Measurements from ENCODE around the gene STX16. TPM values are rescaled to one million over a fixed set of nuclear protein-coding genes. Genes with fewer than 3 reads are reported as not detected.

The STX16 gene
- total and polyA plus RNA-seq, 2 of the 13 experiments (the other 11 are each of a cell fraction or from before 2014, with no cell fraction given), result 28.0 to 72.7 TPM

DNA sequence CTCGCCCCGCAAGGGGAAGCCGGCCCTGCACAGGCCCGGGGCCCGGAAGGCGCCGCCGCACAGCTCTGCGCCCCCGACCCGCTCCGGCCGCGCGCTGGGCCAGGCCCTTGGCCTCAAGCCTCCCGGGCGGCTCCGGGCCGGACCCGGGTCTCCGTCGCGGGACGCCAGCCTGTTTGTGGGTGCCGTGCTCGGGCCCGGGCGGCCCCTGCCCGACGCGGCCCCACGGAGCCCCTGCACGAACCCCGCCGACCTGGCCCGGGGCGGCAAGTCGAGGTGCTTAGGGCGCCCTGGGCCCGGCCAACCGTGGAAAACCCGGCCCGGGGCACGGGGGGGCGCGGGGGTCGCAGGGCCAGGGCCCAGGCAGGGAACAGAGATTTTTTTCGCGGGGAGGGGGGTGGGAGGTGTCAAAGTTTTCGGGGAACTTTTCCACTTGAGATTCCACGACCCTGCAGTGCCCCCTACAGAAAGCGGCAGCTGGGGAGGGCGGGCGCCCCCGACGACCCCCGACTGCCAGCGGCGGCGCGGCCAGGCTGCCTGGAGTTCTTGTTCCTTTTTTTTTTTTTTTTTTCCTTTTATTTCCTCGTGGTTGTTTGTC lies 805 bp upstream of the STX16 start:
- CTCF ChIA-PET (ENCODE audit: low intra/inter-chr PET ratio, low total read pairs), result interaction anchor here (1.0 kb wide), 1 partner anchor 15 kb away, joined by 3 read pairs; no protein-coding TSS in a partner anchor
- H3K4me1 ChIP-seq (ENCODE audit: insufficient read depth, low read length), result peaks cover 47% of the 10 kb centered on the region
- in situ Hi-C loops (cut with HindIII; ENCODE audit: extremely low pct_ligation_motif_present, low pct_unique_long_range_greater_than_20kb), result loop anchor here (10.0 kb wide), 1 partner anchor 405 kb away; no protein-coding TSS in a partner anchor

More for the DNA sequence above, 805 bp upstream of the STX16 start:
- Histone ChIP-seq H3K4me3 (replicated peaks in 1 of 3; ENCODE audit: insufficient read depth in 1 of 3, low read depth in 2 of 3, low read length in 3 of 3) (peak overlapping the region; percentile 87 to 98 (median 95)), H3K27ac (ENCODE audit: extremely low read length, insufficient read depth, low read length) (peak overlapping the region; percentile 79), H4K20me1 (ENCODE audit: insufficient read depth, low read length) (peaks cover 11% of the 10 kb centered on the region; the same call in 1 of the 2 replicates), H3K79me2 (ENCODE audit: insufficient read depth, low read length) (peaks cover 42% of the 10 kb centered on the region), H3K4me2 (ENCODE audit: low read depth, low read length) (peak overlapping the region; percentile 74), H3K36me3 (replicated peaks in 1 of 2; ENCODE audit: control insufficient read depth in 1 of 2, insufficient read depth in 2 of 2, low read length in 2 of 2) (peaks cover 0 to 2% of the 10 kb centered on the region in 2 experiments; a peak in 2 of 5 replicates), H3K9ac (ENCODE audit: insufficient read depth, low read depth, low read length) (peak overlapping the region; percentile 96), H2AFZ (ENCODE audit: low read length) (no peak overlapping the region), H3K27me3 (ENCODE audit: control insufficient read depth in 1 of 2, insufficient read depth in 2 of 2, low read length in 2 of 2) (peaks cover 0 to 6% of the 10 kb centered on the region in 2 experiments; a peak in 2 of 5 replicates), H3K9me3 (ENCODE audit: low read length) (no peaks in the 10 kb centered on the region)
- POLR2A ChIA-PET, result interaction anchor here (1.0 to 1.9 kb wide), 14 partner anchors 8 to 398 kb away, joined by 3 to 15 read pairs (median 5); partner anchors contain the start of genes ATP5F1E, RAB22A and VAPB
- no peak for FAIRE-seq
- TF ChIP-seq ZNF784 (CRISPR knock-in tag; IDR thresholded peaks at IDR 0.05; ENCODE audit: borderline replicate concordance) (no peak), RBM39 (IDR thresholded peaks at IDR 0.05; ENCODE audit: low read depth, low read length, poor library complexity, severe bottlenecking) (no peak), PPARG (CRISPR knock-in tag; conservative IDR thresholded peaks at IDR 0.05) (no peak), MAFF (IDR thresholded peaks at IDR 0.05; ENCODE audit: low read depth, low read length) (no peak), GABPA (IDR thresholded peaks at IDR 0.05; ENCODE audit: low read depth, low read length) (no peak), GABPA (CRISPR knock-in tag; IDR thresholded peaks at IDR 0.05; ENCODE audit: low read depth) (no peak)
- TF ChIP-seq, protein P1, sequence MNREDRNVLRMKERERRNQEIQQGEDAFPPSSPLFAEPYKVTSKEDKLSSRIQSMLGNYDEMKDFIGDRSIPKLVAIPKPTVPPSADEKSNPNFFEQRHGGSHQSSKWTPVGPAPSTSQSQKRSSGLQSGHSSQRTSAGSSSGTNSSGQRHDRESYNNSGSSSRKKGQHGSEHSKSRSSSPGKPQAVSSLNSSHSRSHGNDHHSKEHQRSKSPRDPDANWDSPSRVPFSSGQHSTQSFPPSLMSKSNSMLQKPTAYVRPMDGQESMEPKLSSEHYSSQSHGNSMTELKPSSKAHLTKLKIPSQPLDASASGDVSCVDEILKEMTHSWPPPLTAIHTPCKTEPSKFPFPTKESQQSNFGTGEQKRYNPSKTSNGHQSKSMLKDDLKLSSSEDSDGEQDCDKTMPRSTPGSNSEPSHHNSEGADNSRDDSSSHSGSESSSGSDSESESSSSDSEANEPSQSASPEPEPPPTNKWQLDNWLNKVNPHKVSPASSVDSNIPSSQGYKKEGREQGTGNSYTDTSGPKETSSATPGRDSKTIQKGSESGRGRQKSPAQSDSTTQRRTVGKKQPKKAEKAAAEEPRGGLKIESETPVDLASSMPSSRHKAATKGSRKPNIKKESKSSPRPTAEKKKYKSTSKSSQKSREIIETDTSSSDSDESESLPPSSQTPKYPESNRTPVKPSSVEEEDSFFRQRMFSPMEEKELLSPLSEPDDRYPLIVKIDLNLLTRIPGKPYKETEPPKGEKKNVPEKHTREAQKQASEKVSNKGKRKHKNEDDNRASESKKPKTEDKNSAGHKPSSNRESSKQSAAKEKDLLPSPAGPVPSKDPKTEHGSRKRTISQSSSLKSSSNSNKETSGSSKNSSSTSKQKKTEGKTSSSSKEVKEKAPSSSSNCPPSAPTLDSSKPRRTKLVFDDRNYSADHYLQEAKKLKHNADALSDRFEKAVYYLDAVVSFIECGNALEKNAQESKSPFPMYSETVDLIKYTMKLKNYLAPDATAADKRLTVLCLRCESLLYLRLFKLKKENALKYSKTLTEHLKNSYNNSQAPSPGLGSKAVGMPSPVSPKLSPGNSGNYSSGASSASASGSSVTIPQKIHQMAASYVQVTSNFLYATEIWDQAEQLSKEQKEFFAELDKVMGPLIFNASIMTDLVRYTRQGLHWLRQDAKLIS (CRISPR knock-in tag; IDR thresholded peaks at IDR 0.05), result no peak
- intact Hi-C loops (cut with micrococcal nuclease; ENCODE audit: unreplicated experiment), result loop anchor here (1.0 to 10.0 kb wide), 3 partner anchors 29 to 413 kb away; no protein-coding TSS in a partner anchor
- no TSS peak for BruUV-seq (replicated peaks)
- no peak for DNase-seq (ENCODE audit: low spot score)
- ATAC-seq, result no peak
- 73% methylated on average over 48 of the region's 62 CpGs for WGBS (ENCODE audit: low lambda C conversion rate)
